Measurements from ENCODE around the gene GPR3.

GRCh38 chr1:27433706-27434105 lies 41.3 kb downstream of the GPR3 start:
- TF ChIP-seq SUZ12 (IDR thresholded peaks at IDR 0.05) (no peak), TARDBP (IDR thresholded peaks at IDR 0.05) (no peak), FOXM1 (IDR thresholded peaks at IDR 0.05; ENCODE audit: borderline replicate concordance) (no peak), SP1 (IDR thresholded peaks at IDR 0.05) (no peak), BHLHE40 (IDR thresholded peaks at IDR 0.05; ENCODE audit: borderline replicate concordance) (no peak), FOXK2 (IDR thresholded peaks at IDR 0.05) (no peak), PKNOX1 (IDR thresholded peaks at IDR 0.05) (no peak), CTBP1 (IDR thresholded peaks at IDR 0.05; ENCODE audit: borderline replicate concordance) (no peak), HDGF (IDR thresholded peaks at IDR 0.05; ENCODE audit: borderline replicate concordance) (no peak), ELF4 (IDR thresholded peaks at IDR 0.05) (no peak), NFRKB (IDR thresholded peaks at IDR 0.05) (no peak), LEF1 (IDR thresholded peaks at IDR 0.05; ENCODE audit: borderline replicate concordance) (no peak)

Measured in HEK293T (cell line).